Sigmoid colon (tissue), 4 donors: Measurements from ENCODE around the gene TMEM213.

ENCODE experiments used
- EP300 ChIP-seq, 4 donors: sonication (generic); formaldehyde crosslinking; IDR thresholded peaks; one replicate each; pipeline ENCODE4 v1.6.1; 2017; ENCODE audit warnings: antibody characterized with exemption in 4 of 4
- POLR2A ChIP-seq, 2 donors: fragments of 450-650 bp; IDR thresholded peaks; one replicate each; pipeline ENCODE4 v1.6.1; 2016; ENCODE audit warnings: antibody characterized with exemption in 2 of 2, mild to moderate bottlenecking in 2 of 2, moderate library complexity in 2 of 2
- POLR2AphosphoS5 ChIP-seq, 4 donors: sonication (generic); formaldehyde crosslinking; IDR thresholded peaks; one replicate each; pipeline ENCODE4 v1.6.1; 2017; ENCODE audit warnings: antibody characterized with exemption in 4 of 4
- TF ChIP-seq, protein P1 (sequence below), 4 experiments: fragments of 450-650 bp in 3 of 4; fragments of 200-600 bp in 1 of 4; IDR thresholded peaks; one replicate each; pipeline ENCODE4 v1.5.1; 2016 to 2019; ENCODE audit warnings: antibody characterized with exemption in 4 of 4, mild to moderate bottlenecking in 3 of 4, moderate library complexity in 2 of 4

DNA sequence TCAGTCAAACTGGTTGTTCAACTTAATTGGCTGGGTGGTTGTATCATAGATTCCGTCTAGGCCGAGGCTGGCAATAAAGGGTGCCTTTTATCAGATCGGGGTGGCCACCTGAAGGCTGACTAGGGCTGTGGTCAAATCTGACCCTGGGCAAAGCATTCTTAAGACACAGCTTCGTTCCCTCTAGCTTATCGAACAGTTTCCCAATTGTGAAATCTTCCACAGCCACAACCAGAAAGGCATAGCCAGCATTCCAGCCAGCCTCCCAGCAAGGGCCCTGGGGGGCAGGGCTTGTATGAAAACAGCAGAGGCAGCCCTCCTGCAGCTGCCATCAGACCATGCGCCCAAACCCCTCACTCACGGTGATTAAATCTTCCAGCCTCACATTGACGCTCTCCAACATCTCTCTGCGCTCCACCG, 42.5 kb upstream of the TMEM213 start:
- TF ChIP-seq, protein P1, sequence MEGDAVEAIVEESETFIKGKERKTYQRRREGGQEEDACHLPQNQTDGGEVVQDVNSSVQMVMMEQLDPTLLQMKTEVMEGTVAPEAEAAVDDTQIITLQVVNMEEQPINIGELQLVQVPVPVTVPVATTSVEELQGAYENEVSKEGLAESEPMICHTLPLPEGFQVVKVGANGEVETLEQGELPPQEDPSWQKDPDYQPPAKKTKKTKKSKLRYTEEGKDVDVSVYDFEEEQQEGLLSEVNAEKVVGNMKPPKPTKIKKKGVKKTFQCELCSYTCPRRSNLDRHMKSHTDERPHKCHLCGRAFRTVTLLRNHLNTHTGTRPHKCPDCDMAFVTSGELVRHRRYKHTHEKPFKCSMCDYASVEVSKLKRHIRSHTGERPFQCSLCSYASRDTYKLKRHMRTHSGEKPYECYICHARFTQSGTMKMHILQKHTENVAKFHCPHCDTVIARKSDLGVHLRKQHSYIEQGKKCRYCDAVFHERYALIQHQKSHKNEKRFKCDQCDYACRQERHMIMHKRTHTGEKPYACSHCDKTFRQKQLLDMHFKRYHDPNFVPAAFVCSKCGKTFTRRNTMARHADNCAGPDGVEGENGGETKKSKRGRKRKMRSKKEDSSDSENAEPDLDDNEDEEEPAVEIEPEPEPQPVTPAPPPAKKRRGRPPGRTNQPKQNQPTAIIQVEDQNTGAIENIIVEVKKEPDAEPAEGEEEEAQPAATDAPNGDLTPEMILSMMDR (IDR thresholded peaks at IDR 0.05) = no peak
- TF ChIP-seq POLR2A (IDR thresholded peaks at IDR 0.05) (no peak), POLR2AphosphoS5 (IDR thresholded peaks at IDR 0.05) (no peak), EP300 (IDR thresholded peaks at IDR 0.05) (no peak)
